Left kidney (tissue), 2 donors: ENCODE measurements around the gene ARID1B. TPM values are rescaled to one million over a fixed set of nuclear protein-coding genes. Genes with fewer than 3 reads are reported as not detected.
A peak's percentile ranks its signal among the peaks of the same experiment; 100 is the strongest.

Experiments
- DNase-seq: peaks from one replicate; pipeline ENCODE4 v3.0.0-alpha.2; 2013
- polyA plus RNA-seq: library from polyadenylated mRNA; unstranded; fragments of 120-200 nt; gene quantifications from one replicate; pipeline ENCODE4 v1.2.1, GENCODE V29; 2013; ENCODE audit not compliant: insufficient read length

The ARID1B gene
- polyA plus RNA-seq, 1 donor = 87.7 TPM

DNA sequence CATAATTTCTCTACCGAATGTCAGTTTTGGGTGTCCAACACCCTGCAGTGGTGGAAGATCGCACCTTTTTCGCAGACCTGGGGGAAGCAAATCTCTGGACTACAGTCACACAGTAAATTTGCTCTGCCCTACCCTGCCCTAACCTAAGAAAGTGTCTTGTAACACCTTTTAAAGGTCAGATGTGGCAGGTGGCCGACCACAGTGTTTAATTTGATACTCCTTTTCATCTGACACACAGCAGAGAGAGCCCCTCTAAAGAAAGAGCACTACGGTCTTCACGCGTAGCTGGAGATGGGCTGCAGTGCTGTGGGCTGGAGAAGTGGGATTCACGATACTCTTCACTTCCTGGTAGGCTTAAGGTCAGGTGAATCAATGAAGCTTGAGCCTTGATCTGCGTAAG is 436.2 kb downstream of the ARID1B start:
- no peak for DNase-seq

DNA sequence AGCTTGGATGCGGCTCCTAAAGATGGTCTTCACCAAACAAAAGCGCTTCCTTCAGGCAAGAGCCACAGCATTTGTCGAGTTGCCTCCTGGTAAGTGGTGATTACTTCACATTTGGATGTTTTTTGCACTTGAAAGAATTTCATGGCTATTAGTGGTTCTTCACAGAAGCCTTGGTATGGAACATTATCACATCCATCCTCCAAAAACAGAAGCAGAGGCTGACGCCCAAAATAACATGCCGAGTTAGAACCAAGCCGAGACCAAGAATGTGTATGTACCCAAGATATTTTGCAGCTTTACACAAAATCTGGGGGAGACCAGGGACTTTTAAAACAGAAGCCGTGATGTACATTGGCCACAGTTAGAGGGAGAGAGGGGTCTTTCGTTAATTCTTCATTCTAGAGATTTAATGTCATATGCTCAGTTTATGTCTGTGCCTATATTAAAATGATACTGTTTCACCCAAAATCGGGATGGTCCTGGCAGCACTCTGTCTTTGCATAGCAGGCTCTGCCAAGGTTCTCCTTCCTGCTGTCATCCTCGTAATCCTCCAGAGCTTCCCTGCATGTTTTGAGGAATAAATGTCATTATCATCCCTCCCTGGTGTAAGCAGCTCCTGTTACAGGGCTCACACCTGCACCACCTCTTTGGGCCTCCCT is 436.9 kb downstream of the ARID1B start:
- no peak for DNase-seq

DNA sequence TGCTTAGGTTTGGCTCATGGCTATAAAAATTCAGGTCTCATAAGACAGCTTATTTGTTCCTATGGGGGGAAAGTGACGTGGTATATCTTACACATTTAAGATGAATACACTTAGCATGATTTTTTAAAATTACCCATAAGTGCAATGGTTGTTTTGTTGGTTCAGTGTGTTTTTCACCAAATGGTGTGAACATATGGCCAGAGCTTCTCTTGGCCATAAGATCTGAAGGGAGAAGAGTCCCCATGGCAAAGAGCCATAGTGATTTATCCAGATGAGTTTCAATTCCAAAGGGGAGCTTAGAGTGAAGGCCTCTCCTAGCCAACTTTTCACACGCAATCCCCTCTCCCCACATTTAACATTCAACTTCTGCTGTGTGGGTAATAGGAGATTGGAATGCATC is 438.5 kb downstream of the ARID1B start:
- DNase-seq = no peak

DNA sequence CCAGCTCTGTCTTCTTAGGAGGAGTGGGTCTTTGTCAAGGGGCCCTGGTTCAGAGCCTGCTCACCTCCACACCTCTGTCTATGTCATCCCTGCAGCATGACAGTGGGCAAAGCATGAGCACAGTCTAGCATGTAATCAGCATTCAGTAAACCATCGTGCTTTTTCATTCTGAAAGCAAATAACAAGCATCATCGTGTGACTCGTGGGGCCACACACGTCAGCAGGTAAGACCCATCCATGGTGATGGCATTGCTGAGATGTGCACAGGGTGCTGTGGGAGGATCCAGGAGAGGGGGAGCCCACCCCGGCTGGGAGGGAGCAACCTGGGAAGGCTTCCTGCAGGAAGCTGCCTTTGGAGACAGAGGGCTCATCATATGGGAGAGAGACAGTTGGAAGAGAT is 439.4 kb downstream of the ARID1B start:
- DNase-seq = no peak

DNA sequence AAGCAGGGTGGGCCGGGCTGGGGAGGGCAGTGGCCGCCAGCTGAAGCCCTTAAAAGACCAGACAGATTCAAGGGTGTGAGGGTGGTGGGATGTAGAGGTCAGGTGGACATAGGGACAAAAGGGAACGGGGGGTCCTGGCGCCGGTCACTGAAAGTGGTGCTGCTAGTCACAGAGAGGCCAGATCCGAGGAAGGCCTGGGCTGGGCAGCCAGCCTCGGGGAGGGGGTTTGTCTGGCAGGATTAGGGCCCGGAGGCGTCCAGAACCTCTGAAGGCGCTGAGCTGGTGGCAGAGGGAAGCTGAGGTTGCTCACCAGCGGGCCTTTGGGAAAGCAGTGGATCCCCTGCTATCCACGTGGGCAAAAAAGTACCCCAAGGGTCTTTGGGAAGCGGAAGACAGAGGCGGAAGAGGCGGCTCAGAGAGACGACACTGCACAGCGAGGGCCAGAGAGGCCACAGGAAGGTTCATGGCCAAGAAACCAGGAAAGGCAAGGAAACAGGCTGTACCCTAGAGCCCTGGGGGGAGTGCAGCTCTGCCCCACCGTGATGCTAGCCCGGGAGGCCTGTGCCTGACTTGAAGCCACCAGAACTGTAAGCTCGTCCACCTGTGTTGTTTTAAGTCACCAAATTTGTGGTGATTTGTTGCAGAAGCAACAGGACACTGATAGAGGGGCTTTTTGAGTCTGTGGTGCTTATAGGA is 440.2 kb downstream of the ARID1B start:
- DNase-seq = no peak

DNA sequence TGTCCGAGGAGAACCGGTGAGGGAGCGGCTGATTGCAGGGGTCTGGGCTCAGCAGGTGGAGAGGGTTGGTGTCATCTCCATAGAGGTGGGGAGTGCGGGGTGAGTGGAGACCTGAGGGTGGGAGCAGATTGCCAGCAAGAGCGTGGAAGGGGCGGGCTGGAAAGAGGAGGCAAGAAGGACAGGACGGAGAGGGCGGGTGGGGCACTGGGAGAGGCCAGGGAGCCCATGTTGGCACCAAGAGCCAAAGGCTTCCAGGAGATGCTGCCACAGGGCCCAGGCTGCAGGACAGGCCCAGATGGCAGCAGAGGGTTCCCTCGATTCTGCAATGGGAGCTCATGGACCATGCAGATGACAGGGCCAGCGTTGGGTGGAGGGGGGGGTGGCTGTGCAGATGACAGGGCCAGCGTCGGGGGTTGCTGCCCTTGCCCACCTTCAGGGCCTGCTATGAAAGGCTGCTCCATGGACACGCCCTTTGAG is 440.8 kb downstream of the ARID1B start:
- DNase-seq = no peak

DNA sequence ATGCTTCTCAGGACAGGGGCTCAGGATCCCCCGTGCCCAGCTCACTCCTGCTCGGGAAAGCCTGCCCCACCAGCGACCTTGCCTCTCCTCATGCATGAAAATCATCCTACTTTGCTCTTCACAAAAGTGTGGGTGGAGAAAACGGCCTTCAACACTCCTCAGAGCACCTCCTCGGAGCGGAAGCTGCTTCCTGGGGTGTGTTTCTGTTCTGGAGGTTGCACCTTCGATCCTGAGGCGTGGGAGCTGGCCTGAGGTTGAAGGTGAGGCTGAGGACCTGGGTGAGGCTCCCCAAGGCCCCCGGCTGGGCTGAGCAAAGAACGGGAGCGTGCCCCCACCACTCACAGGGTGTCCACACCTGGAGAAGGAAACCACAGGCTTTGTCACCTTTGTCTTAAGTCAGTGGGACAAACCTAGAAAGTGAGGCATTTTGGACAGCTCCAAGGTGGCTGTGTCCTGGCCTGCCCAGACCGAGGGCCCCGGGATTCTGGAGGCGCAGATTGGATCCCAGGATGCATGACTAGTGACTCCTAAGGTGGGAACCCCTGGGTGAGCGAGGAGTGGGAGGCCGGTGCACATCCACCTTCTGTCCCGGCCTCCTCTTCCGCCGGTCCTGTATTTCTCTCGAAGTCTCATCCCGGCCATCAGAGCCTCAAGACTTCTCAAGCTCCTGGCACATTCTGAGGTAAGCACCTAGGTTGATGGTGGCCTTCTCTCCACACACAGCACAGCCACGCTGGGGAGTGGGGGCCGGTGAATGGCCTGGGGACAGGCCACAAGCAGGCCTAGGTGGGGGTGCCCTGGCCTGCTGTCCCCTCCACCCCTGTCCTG is 441.4 kb downstream of the ARID1B start:
- no peak for DNase-seq

DNA sequence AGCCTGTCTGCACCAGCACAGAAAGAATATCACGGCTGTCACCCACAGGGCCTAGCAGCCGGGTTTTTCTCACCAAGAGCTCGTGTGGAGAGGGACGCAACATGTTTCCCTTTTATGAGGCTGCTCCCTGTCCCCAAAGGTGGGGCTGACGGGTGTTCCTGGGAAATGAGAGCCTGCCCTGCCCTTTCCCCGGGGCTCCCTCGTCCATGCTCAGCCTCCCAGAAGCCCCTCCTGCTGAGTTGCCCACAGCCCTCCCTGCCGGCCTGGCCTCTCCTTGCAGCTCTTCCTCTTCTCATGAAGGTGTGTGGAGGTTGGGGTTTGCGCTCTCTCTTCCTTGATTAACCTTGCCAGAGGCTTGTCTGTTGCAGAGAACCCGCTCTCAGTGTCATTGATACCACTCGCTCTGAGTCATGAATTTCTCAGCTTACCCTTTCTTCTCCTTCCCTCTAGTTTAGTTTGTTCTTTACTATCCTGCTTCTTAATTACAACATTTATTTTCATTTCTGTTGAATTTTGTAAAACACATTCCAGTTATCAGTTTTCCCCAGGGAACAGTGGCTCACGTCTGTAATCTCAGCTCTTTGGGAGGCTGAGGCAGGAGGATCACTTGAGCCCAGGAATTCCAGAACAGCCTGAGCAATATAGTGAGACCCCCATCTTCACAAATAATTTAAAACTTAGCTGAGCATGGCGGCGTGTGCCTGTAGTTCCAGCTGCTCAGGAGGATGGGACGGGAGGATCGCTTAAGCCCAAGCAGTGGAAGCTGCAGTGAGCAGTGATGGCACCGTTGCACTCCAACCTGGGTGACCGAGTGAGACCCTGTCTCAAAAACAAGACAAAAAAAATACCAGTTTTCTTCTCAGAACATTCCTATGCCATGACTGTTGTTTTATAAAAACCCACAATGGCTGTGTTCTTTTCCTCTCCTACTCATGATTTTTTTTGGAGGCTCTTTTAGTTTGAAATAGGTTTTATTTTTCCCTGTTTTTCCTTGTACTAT is 442.3 kb downstream of the ARID1B start:
- no peak for DNase-seq

DNA sequence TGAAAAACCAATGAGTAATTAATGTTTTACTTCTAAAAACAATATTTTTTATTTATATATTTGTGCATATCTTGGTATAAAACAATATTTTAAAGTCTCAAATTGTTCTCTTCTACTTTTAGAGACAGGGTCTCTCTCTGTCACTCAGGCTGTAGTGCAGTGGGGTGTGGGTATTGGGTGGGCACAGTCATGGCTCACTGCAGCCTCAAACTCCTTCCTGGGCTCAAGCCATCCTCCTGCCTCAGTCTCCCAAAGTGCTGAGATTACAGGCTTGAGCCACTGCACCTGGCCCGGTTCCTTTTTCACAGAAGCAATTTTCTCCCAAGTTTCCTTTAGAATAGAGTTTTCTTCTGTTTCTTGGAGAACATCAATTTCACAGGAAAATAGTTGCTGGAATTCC is 443.3 kb downstream of the ARID1B start:
- no peak for DNase-seq

DNA sequence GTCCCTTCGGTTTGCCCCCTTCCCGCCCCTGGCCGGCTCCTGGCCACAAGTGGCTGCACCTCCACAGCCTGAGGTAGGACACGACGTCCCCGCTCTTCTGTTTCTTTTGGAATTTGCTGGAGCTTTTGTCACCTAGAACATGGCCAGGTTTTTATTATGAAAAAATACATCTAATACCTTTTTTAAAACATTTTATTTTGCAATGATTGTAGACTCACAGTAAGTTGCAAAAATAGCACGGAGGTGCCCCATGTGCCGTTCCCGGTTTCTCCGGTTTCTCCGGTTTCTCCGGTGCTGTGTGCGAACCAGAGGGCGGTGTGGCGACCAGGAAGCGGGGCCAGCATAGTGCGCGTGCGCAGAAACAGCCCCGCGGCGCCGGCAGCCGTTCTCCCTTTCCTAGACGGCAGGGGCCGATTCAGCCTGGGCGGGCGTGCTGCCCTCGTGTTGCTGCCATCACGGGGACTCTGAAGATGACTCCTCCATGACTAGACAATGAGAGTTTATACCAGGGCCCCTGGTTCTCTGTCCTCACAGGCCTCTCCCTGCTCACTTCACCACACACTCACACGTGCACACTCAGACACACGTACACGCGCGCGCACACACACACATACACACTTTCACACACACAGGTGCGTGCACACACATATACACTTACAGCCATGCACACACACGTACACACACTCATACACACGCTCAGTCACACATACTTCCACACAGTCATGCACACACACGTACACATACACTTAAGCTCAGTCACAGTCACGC is 444.1 kb downstream of the ARID1B start:
- DNase-seq = peak; percentile 64

DNA sequence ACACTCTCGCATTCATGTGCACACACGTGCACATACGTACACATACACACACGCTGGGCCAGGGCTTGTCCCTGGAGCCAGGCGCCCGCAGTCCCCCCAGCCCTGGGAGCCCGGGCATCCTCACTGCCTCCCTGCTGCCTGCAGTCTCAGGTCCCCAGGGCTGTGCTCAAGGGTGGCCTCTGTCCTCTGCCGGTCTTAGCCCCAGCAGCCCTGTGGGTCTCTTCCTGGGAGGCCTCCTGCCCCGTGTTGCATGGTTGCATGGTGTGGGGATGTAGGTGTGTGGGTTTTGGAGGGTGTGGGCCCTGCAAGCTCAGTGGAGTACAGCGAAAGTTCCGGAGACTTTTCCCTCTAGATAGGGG is 444.6 kb downstream of the ARID1B start:
- no peak for DNase-seq

DNA sequence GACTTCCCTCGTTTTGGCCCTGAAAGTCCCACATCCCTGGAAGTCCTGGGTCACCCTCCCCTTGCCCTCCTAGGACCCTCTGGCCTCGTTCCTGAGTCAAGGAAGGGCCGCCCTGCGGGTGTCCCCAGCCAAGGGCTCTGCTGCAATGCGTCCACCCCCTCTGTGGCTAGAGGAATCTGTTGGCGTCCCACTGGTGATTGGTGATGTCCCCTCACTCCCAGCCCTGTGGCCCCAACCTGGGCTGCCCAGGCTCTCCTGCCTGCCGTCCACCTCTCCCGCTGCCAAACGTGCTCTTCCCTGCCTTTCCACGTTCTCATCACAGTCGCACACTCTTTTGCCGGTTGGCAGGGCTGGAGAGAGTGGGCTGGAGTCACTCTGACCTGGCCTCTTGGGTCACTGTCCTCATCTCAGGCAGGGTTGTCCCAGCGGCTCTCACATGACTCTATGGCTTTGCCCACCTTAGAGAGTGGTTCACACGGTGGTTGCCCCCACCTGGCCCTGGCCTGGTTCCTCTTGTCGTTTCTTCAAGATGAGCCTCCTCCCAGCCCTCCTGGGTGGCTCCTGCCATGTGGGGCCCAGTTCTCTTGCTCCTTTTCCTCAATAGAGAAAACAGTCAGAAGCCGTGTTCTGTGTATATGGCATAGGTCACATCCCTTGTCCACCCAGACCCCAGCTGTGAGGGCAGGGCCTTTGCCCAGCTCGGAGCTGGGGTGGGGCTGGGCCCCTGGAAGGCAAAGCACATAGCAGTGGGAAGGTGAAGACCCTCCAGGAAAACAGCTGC is 445.2 kb downstream of the ARID1B start:
- no peak for DNase-seq

DNA sequence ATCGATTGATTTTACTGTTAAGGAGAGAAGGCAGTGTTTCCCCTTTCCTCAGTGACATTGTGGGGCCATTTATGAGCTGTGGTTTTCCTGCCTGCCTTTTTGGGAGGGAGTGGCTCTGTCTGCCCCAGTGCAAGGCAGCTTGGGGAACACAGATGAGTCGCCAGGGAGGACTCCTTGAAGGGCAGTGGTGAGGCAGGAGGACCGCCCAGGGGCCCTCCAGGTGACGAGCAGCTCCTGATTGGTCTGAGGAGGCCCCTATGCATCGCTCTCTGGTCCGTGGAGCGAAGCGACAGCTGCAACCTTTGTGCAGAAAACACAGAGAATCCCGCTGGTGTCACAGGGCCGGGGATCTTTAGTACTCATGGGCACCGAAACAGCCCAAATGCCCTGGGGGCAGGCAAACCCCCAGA is 445.8 kb downstream of the ARID1B start:
- no peak for DNase-seq

DNA sequence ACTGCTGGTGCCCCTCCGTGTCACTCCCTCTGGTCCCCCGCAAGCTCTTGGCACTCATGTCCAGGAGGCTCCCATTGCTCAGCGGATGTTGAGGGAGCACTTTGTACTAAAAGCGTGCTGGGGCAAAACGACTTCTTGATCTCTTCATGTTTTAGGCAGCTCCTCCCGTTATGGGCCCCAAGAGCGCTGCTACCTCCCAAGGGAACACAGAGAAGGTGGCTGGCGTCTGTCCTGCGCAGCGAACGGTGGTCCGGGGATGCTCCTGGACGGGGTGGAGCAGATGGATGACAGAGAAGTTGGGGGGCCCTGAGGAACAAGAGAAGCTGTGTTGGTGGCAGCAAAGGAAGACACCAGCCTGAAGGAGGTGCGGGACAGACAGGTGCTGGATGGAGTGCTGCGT is 446.3 kb downstream of the ARID1B start:
- no peak for DNase-seq

DNA sequence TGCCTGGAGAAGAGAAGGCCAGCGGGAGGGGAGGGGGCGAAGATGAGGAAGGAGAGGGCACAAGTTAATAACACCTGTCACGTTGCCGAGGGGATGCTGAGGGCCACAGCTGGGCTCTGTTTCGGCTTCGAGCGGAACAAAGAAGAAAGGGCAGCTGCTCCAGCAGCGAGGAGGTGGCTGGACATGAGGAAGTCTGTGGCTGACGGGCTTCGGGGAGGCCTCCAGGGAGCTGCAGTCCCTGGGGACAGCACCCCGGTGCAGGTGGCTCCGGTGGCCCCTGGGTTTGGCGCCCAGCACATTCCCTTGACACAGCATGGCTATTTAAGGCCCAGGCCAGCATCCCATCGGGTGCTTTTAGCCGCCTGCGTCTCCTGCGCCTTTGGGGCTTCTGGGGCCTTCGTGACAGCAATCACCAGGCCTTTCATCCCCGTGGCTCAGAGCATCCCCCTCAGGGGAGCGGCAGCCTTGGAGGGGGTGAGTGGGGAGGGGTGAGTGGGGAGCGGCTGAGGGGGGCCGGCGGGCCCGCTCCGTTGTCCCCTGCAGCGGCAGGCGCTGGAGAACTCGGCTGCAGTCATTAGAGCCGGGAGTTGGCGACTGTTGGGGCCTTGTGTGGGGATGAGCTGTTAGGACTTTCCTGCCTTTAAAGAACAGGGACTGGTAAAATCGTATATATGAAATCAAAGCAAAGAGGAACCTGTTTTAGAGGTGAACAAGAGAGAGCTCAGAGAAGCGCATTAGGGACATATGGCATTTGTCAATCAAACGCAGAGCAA is 447.2 kb downstream of the ARID1B start:
- DNase-seq = no peak

DNA sequence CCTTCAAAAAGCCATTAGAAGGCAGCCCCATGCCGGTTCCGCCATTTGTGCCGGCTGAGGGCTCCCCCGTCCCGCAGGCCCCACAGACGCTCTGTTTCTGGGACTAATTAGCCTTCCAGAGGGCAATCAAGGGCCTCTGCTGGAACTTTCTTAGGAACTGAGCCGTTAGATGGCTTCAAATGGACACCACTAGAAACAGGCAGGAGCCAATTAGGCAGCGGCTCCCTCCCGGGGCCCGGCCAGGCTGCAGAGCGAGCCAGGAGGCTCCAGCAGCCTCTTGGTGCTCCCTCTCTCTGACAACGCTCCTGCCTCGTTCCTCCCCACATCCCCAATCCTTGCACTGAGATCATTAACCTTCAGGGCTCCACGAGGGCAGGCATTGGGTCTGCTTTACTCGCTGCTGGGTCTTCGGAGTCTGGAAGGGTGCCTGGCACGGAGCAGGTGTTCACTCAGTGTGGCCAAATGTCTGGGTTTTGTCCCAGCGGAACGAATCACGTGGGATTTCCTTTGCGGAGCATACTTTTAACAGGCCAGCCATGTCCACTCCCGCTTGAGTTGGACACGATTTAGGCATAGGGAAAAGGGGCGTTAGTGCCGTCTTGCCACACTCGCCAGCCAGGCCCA is 447.9 kb downstream of the ARID1B start:
- no peak for DNase-seq

DNA sequence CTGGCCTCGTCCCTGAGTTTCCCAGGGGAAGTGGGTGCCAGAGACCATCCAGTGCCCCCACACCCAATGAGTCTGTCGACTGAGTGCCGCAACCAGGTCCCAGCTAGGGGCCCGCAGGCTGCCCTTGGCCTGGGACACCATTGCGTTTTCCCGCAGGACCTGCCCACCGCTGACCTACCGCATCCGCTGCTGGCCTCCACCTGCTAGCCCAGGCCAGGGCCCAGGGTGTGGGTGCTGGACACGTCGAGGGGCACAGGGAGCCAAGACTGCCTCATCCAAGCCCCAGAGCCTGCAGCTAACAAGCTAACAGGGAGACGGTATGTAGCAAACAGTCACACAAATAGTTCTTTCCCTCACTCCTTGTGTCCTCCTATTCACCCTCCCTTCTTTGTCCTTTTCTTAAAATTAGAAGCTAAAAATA is 448.4 kb downstream of the ARID1B start:
- DNase-seq = no peak

DNA sequence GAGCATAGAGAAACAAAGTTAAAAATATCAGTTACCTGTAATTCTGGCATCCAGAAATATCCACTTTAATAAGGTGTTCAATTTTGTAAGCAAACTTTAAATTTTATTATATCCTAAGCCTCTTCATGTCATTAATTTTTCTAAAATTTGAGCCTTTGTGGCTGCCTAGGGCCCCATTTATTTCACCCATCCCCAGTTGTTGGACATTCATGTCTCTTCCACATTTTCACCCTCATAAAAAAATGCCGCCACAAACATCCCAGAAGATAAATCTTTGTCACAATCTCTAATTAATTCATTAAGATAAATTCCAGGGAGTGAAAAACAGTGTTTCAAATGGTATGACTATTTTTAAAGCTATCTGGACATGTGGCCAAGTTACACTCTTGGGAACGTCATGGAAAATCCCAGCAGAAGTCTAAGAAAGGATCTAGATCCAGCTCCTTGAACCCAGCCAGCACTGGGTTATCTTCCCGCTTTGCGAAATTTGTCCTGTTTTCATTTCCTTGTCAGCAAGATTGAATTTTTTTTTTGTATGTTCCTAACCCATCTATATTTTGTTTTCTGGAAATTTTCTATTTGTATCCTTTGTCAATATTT is 448.9 kb downstream of the ARID1B start:
- no peak for DNase-seq
